ENCODE data around the gene CCDC141.
A peak's percentile ranks its signal among the peaks of the same experiment; 100 is the strongest.

The CCDC141 gene

GRCh38 chr2:178863856-178864620 is 185.9 kb downstream of the CCDC141 start:
- peak in 1 of 2 experiments; percentile 4 for DNase-seq

- DNase-seq, result no peak
Observed at GRCh38 chr2:178863130-178863855, 186.6 kb downstream of the CCDC141 start.

GRCh38 chr2:178860551-178860950 is 189.4 kb downstream of the CCDC141 start:
- no peak for DNase-seq

GRCh38 chr2:178859730-178860129 is 190.2 kb downstream of the CCDC141 start:
- DNase-seq, result no peak

GRCh38 chr2:178858896-178859625 is 190.9 kb downstream of the CCDC141 start:
- DNase-seq, result no peak

- DNase-seq, result no peak
Observed at GRCh38 chr2:178855151-178855550, 194.8 kb downstream of the CCDC141 start.

GRCh38 chr2:178848335-178848734 is 201.6 kb downstream of the CCDC141 start:
- DNase-seq, result no peak

GRCh38 chr2:178846458-178846802 is 203.5 kb downstream of the CCDC141 start:
- DNase-seq, result no peak

GRCh38 chr2:178845566-178846457 is 204.1 kb downstream of the CCDC141 start:
- no peak for DNase-seq

GRCh38 chr2:178844701-178845100 is 205.2 kb downstream of the CCDC141 start:
- DNase-seq, result no peak

GRCh38 chr2:178844269-178844668 is 205.7 kb downstream of the CCDC141 start:
- DNase-seq, result no peak

- DNase-seq, result no peak
Observed at GRCh38 chr2:178843697-178844096, 206.2 kb downstream of the CCDC141 start.

- no peak for DNase-seq
Observed at GRCh38 chr2:178836807-178837206, 213.1 kb downstream of the CCDC141 start.

- no peak for DNase-seq
Observed at GRCh38 chr2:178834086-178834485, 215.9 kb downstream of the CCDC141 start.

- no peak for DNase-seq
Observed at GRCh38 chr2:178833382-178833781, 216.6 kb downstream of the CCDC141 start.

- no peak for DNase-seq
Observed at GRCh38 chr2:178830451-178830850, 219.5 kb downstream of the CCDC141 start.

- DNase-seq, result no peak
Observed at GRCh38 chr2:178829981-178830380, 220.0 kb downstream of the CCDC141 start.

- DNase-seq, result no peak
Observed at GRCh38 chr2:178829299-178829960, 220.5 kb downstream of the CCDC141 start.

- no peak for DNase-seq
Observed at GRCh38 chr2:178828486-178828881, 221.5 kb downstream of the CCDC141 start.

GRCh38 chr2:178827739-178828485 is 222.0 kb downstream of the CCDC141 start:
- no peak for DNase-seq

- DNase-seq, result no peak
Observed at GRCh38 chr2:178827111-178827510, 222.8 kb downstream of the CCDC141 start.
